OCI-LY1 (cell line): Measurements from ENCODE around the gene RABGAP1L.

Experiments used
- EZH2 ChIP-seq: fragments of 200-600 bp; sonication (generic), shearing (Covaris generic); IDR thresholded peaks from 2 replicates; pipeline ENCODE4 v1.8.0; 2017; ENCODE audit warnings: borderline replicate concordance, mixed run types, mild to moderate bottlenecking, antibody characterized with exemption, low read length, moderate library complexity, mixed read lengths
- TF ChIP-seq, protein P1 (sequence below): fragments of 200-600 bp; sonication (generic), shearing (Covaris generic); IDR thresholded peaks from 2 replicates; pipeline ENCODE4 v1.5.1; 2017; ENCODE audit warnings: mild to moderate bottlenecking, antibody characterized with exemption, low read length, moderate library complexity, mixed read lengths

DNA sequence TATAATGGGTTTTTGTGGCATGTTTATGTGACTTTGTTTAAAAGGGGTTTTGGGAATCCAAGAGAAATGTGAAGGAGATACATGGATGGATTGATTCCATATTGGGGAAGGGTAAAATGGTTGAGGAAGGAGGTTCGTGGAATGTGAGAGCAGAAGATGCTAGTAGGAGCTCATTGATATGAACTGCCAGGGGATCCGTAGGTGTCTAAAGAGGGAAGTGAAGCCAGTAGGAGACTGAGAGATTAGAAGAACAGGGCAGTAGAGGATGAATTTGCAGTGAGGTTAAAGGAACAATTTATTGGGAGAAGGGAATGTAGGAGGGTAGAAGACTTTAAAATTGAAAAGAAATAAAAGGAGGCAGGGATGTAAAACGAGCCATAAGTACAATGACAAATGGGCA, 541.0 kb downstream of the RABGAP1L start:
- TF ChIP-seq, protein P1, sequence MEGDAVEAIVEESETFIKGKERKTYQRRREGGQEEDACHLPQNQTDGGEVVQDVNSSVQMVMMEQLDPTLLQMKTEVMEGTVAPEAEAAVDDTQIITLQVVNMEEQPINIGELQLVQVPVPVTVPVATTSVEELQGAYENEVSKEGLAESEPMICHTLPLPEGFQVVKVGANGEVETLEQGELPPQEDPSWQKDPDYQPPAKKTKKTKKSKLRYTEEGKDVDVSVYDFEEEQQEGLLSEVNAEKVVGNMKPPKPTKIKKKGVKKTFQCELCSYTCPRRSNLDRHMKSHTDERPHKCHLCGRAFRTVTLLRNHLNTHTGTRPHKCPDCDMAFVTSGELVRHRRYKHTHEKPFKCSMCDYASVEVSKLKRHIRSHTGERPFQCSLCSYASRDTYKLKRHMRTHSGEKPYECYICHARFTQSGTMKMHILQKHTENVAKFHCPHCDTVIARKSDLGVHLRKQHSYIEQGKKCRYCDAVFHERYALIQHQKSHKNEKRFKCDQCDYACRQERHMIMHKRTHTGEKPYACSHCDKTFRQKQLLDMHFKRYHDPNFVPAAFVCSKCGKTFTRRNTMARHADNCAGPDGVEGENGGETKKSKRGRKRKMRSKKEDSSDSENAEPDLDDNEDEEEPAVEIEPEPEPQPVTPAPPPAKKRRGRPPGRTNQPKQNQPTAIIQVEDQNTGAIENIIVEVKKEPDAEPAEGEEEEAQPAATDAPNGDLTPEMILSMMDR = no peak
- TF ChIP-seq EZH2 = no peak
